H1 (cell line): Measurements from ENCODE around the gene HSD11B1. TPM values are rescaled to one million over a fixed set of nuclear protein-coding genes. Genes with fewer than 3 reads are reported as not detected.

ENCODE experiments used
- CTCF ChIA-PET: fragments of 300-600 bp; sonication (Branson Sonifier 250); formaldehyde crosslinking; loops from one replicate; lab custom pipeline; 2021; ENCODE audit not compliant: partially characterized antibody; lab: Charles Lee
- POLR2A ChIA-PET: fragments of 300-600 bp; sonication (Branson Sonifier 250); formaldehyde crosslinking; loops from one replicate; lab custom pipeline; 2021; ENCODE audit warnings: inconsistent platforms; ENCODE audit not compliant: partially characterized antibody; lab: Charles Lee
- DNase-seq, 2 experiments: peaks; one replicate each; pipeline versions ENCODE4 v3.0.0 to v3.0.0-alpha.2; 2010 to 2022; ENCODE audit warnings: low spot score in 2 of 2, low read depth in 1 of 2, mixed read lengths in 1 of 2
- FAIRE-seq: peaks from 2 replicates; lab custom pipeline; 2011; peaks lifted over from hg19 to GRCh38; lab: Jason Lieb, UNC
- H2AFZ ChIP-seq: 2 replicates; pipeline ENCODE4 v1.8.1; 2012; ENCODE audit warnings: low read length, inconsistent platforms
- H2AK5ac ChIP-seq: 2 replicates; pipeline ENCODE4 v1.6.1; 2013; ENCODE audit warnings: low read depth, low read length
- H2BK120ac ChIP-seq: replicated peaks from 2 replicates; pipeline ENCODE3; 2013; ENCODE audit warnings: low read depth, low read length, inconsistent platforms
- H2BK12ac ChIP-seq: 2 replicates; pipeline ENCODE4 v1.6.1; 2013; ENCODE audit warnings: low read depth, low read length
- H2BK15ac ChIP-seq: 2 replicates; pipeline ENCODE4 v1.6.1; 2013; ENCODE audit warnings: low read length
- H2BK20ac ChIP-seq: 2 replicates; pipeline ENCODE4 v1.6.1; 2013; ENCODE audit warnings: low read length
- H2BK5ac ChIP-seq: 2 replicates; pipeline ENCODE4 v1.6.1; 2013; ENCODE audit warnings: low read depth, low read length
- H3K14ac ChIP-seq: 2 replicates; pipeline ENCODE4 v1.6.1; 2013; ENCODE audit warnings: inconsistent platforms; ENCODE audit not compliant: insufficient read length
- H3K18ac ChIP-seq: 2 replicates; pipeline ENCODE4 v1.6.1; 2013; ENCODE audit warnings: low read length; ENCODE audit errors: extremely low read depth
- H3K23ac ChIP-seq: 2 replicates; pipeline ENCODE4 v1.6.1; 2013; ENCODE audit warnings: inconsistent platforms; ENCODE audit not compliant: insufficient read length
- H3K23me2 ChIP-seq: 2 replicates; pipeline ENCODE4 v1.6.1; 2013; ENCODE audit warnings: low read depth, low read length
- H3K27ac ChIP-seq: 2 replicates; pipeline ENCODE4 v1.6.1; 2011; ENCODE audit warnings: low read depth, low read length, inconsistent platforms
- H3K27me3 ChIP-seq, 4 experiments: replicated peaks in 1 of 4; 1 replicate in 1 of 4; 2 replicates in 3 of 4; pipeline versions ENCODE4 v1.6.1 to v1.8.1; 2011 to 2013; ENCODE audit warnings: low read length in 3 of 4, mild to moderate bottlenecking in 3 of 4, inconsistent platforms in 2 of 4, mixed read lengths in 2 of 4, moderate library complexity in 1 of 4; ENCODE audit not compliant: control insufficient read depth in 3 of 4, insufficient read depth in 3 of 4; ENCODE audit errors: extremely low read depth in 1 of 4
- H3K36me3 ChIP-seq, 4 experiments: 2 replicates each; pipeline versions ENCODE4 v1.6.1 to v1.8.1; 2011 to 2013; ENCODE audit warnings: mild to moderate bottlenecking in 4 of 4, low read length in 3 of 4, moderate library complexity in 2 of 4, control low read depth in 1 of 4, inconsistent platforms in 1 of 4; ENCODE audit not compliant: insufficient read depth in 4 of 4, control insufficient read depth in 2 of 4
- H3K4ac ChIP-seq: replicated peaks from 2 replicates; pipeline ENCODE3; 2013; ENCODE audit warnings: low read length, low read depth, mixed read lengths, inconsistent platforms; ENCODE audit not compliant: insufficient read length
- H3K4me1 ChIP-seq, 4 experiments: replicated peaks in 1 of 4; 1 replicate in 1 of 4; 2 replicates in 3 of 4; pipeline versions ENCODE4 v1.6.1 to v1.8.1; 2011 to 2013; ENCODE audit warnings: low read length in 3 of 4, inconsistent platforms in 2 of 4, mixed read lengths in 1 of 4; ENCODE audit not compliant: insufficient read depth in 4 of 4, control insufficient read depth in 3 of 4
- H3K4me2 ChIP-seq, 2 experiments: 2 replicates each; pipeline versions ENCODE4 v1.6.1 to v1.8.1; 2011 to 2013; ENCODE audit warnings: low read depth in 2 of 2, low read length in 2 of 2, control low read depth in 1 of 2, inconsistent platforms in 1 of 2, mild to moderate bottlenecking in 1 of 2; ENCODE audit not compliant: insufficient read depth in 1 of 2
- H3K4me3 ChIP-seq, 4 experiments: fragments of 200-600, 300-600 bp in 1 of 4; sonication (generic), shearing (Covaris generic), sonication (Bioruptor Twin) in 1 of 4; 2 replicates each; pipeline versions ENCODE4 v1.5.1 to v1.8.1; 2011 to 2016; ENCODE audit warnings: low read length in 4 of 4, low read depth in 3 of 4, control low read depth in 2 of 4, inconsistent platforms in 2 of 4, mild to moderate bottlenecking in 2 of 4, mixed read lengths in 1 of 4, moderate library complexity in 1 of 4; ENCODE audit not compliant: insufficient read depth in 2 of 4; ENCODE audit errors: extremely low read depth in 1 of 4
- H3K56ac ChIP-seq: replicated peaks from 2 replicates; pipeline ENCODE3; 2013; ENCODE audit warnings: low read depth, mild to moderate bottlenecking, mixed read lengths, low read length, inconsistent platforms; ENCODE audit not compliant: insufficient read length
- H3K79me1 ChIP-seq: 2 replicates; pipeline ENCODE4 v1.6.1; 2013; ENCODE audit warnings: low read depth, low read length, control low read depth
- H3K79me2 ChIP-seq, 2 experiments: 2 replicates each; pipeline versions ENCODE4 v1.6.1 to v1.8.1; 2012 to 2013; ENCODE audit warnings: low read length in 2 of 2, mild to moderate bottlenecking in 2 of 2, inconsistent platforms in 1 of 2; ENCODE audit not compliant: insufficient read depth in 2 of 2, control insufficient read depth in 1 of 2
- H3K9ac ChIP-seq, 4 experiments: replicated peaks in 1 of 4; 1 replicate in 1 of 4; 2 replicates in 3 of 4; pipeline versions ENCODE4 v1.6.1 to v1.8.1; 2011 to 2013; ENCODE audit warnings: low read depth in 3 of 4, low read length in 3 of 4, control low read depth in 2 of 4, mild to moderate bottlenecking in 2 of 4, moderate library complexity in 2 of 4, inconsistent platforms in 1 of 4; ENCODE audit errors: extremely low read depth in 1 of 4
- H3K9me3 ChIP-seq, 2 experiments: 2 replicates each; pipeline versions ENCODE4 v1.6.1 to v1.8.1; 2012 to 2013; ENCODE audit warnings: mild to moderate bottlenecking in 2 of 2, moderate library complexity in 2 of 2, control low read depth in 1 of 2, inconsistent platforms in 1 of 2, low read depth in 1 of 2, low read length in 1 of 2, mixed read lengths in 1 of 2; ENCODE audit not compliant: insufficient read depth in 2 of 2
- H4K20me1 ChIP-seq, 2 experiments: replicated peaks in 1 of 2; 2 replicates each; pipeline versions ENCODE3 to v1.8.1; 2011 to 2013; ENCODE audit warnings: inconsistent platforms in 2 of 2, low read length in 2 of 2, mild to moderate bottlenecking in 1 of 2; ENCODE audit not compliant: insufficient read depth in 2 of 2, control insufficient read depth in 1 of 2
- H4K5ac ChIP-seq: 2 replicates; pipeline ENCODE4 v1.6.1; 2013; ENCODE audit warnings: low read length, low read depth, mixed read lengths, inconsistent platforms; ENCODE audit not compliant: insufficient read length
- H4K8ac ChIP-seq: 2 replicates; pipeline ENCODE4 v1.8.0; 2013; ENCODE audit warnings: mild to moderate bottlenecking, moderate library complexity, low read length, inconsistent platforms; ENCODE audit not compliant: insufficient read depth; ENCODE audit errors: extremely low read depth
- H4K91ac ChIP-seq: replicated peaks from 2 replicates; pipeline ENCODE3; 2013; ENCODE audit warnings: low read length, mixed read lengths, inconsistent platforms; ENCODE audit not compliant: insufficient read length
- CBX5 ChIP-seq: fragments of 300-800, 300-1000 bp; sonication (generic); IDR thresholded peaks from 2 replicates; pipeline ENCODE4 v1.7.1; 2016; ENCODE audit warnings: antibody characterized with exemption, low read length, low read depth
- CBX8 ChIP-seq: fragments of 300-800, 300-1000 bp; sonication (generic); IDR thresholded peaks from 2 replicates; pipeline ENCODE4 v1.7.1; 2016; ENCODE audit warnings: low read depth, low read length, borderline replicate concordance
- CHD1 ChIP-seq: IDR thresholded peaks from 2 replicates; pipeline ENCODE4 v1.6.1; 2012; ENCODE audit warnings: low read depth, low read length, improper control_type of control experiment
- GABPA ChIP-seq: IDR thresholded peaks from 2 replicates; pipeline ENCODE4 v1.6.1; 2011; ENCODE audit warnings: mild to moderate bottlenecking, low read length, moderate library complexity, borderline replicate concordance; ENCODE audit not compliant: insufficient read depth
- HDAC6 ChIP-seq: IDR thresholded peaks from one replicate; pipeline ENCODE4 v1.7.1; 2012; ENCODE audit warnings: low read depth, mild to moderate bottlenecking, inconsistent platforms, low read length, moderate library complexity
- KDM5A ChIP-seq: fragments of 200-600 bp; IDR thresholded peaks from 2 replicates; pipeline ENCODE4 v1.7.1; 2012; ENCODE audit warnings: mild to moderate bottlenecking, low read length, inconsistent platforms, mixed read lengths
- MAFK ChIP-seq: IDR thresholded peaks from 2 replicates; pipeline ENCODE4 v1.6.1; 2012; ENCODE audit warnings: low read depth, mild to moderate bottlenecking, improper control_type of control experiment, low read length
- PHF8 ChIP-seq: fragments of 200-600 bp; sonication (generic); conservative IDR thresholded peaks from 2 replicates; pipeline ENCODE4 v1.7.1; 2012; ENCODE audit warnings: low read depth, mild to moderate bottlenecking, inconsistent platforms, low read length, moderate library complexity
- POLR2AphosphoS5 ChIP-seq: IDR thresholded peaks from 2 replicates; pipeline ENCODE4 v1.6.1; 2011; ENCODE audit warnings: low read depth, low read length
- SIRT6 ChIP-seq: IDR thresholded peaks from one replicate; pipeline ENCODE4 v1.7.1; 2012; ENCODE audit warnings: low read length, inconsistent platforms
- SP1 ChIP-seq: IDR thresholded peaks from 2 replicates; pipeline ENCODE4 v1.6.1; 2011; ENCODE audit warnings: low read depth, low read length
- SRF ChIP-seq: IDR thresholded peaks from 2 replicates; pipeline ENCODE4 v1.6.1; 2011; ENCODE audit warnings: mild to moderate bottlenecking, low read depth, low read length, moderate library complexity
- SUZ12 ChIP-seq: fragments of 200-600 bp; sonication (generic); IDR thresholded peaks from 2 replicates; pipeline ENCODE4 v1.6.1; 2012; ENCODE audit warnings: mild to moderate bottlenecking, inconsistent platforms, low read length, moderate library complexity, mixed read lengths
- TAF1 ChIP-seq: IDR thresholded peaks from 2 replicates; pipeline ENCODE4 v1.6.1; 2011; ENCODE audit warnings: mild to moderate bottlenecking, low read depth, low read length
- TBP ChIP-seq: IDR thresholded peaks from 2 replicates; pipeline ENCODE4 v1.6.1; 2011; ENCODE audit warnings: low read depth, low read length, improper control_type of control experiment
- WGBS, 2 experiments: shearing (Covaris generic) in 1 of 2; methylation state at CpG; one replicate each; pipeline versions ENCODE4 v1.1.6 to v1.1.7; 2013 to 2015; ENCODE audit warnings: low lambda C conversion rate in 2 of 2, mixed read lengths in 2 of 2, inconsistent platforms in 1 of 2, low coverage in 1 of 2, missing lambda C conversion rate in 1 of 2; ENCODE audit not compliant: insufficient replicate concordance in 2 of 2, insufficient coverage in 1 of 2, insufficient read length in 1 of 2; ENCODE audit errors: extremely low coverage in 1 of 2, missing lambda C conversion rate in 1 of 2; 5-methylcytosine and 5-hydroxymethylcytosine counted together
- polyA plus RNA-seq, 7 experiments: library from polyadenylated mRNA; depleted of rRNA in 3 of 7; stranded (reverse) in 5 of 7; unstranded in 2 of 7; fragments of >200 nt in 5 of 7; fragments of 200-250 nt in 2 of 7; gene quantifications; 1 replicate in 5 of 7; 2 replicates in 1 of 7; 4 replicates in 1 of 7; pipeline versions ENCODE4 v1.2.1 to v1.2.3, GENCODE V29; 2011 to 2013; ENCODE audit warnings: missing spikeins in 2 of 7, mixed read lengths in 2 of 7
- total RNA-seq: library from RNA; stranded (reverse); fragmentation: NEBNext Ultra II Directional; extraction: Animal tissue kit (Norgen Biotek cat#: 25700); gene quantifications from 2 replicates; pipeline ENCODE4 v1.2.1, GENCODE V29; 2021
- TF ChIP-seq, protein P1 (sequence below): IDR thresholded peaks from 2 replicates; pipeline ENCODE4 v1.6.1; 2012; ENCODE audit warnings: inconsistent platforms

The HSD11B1 gene
- total and polyA plus RNA-seq, 2 of the 8 experiments (the other 6 are each of a cell fraction or from before 2014, with no cell fraction given) = not detected

- no peaks in the 10 kb centered on the region for H3K36me3 ChIP-seq
- H3K56ac ChIP-seq = no peak overlapping the region
- no peaks in the 10 kb centered on the region for H3K23me2 ChIP-seq
- no peak overlapping the region for H3K4ac ChIP-seq
- no peaks in the 10 kb centered on the region for H3K9me3 ChIP-seq
- ChIA-PET CTCF (interaction anchor here (0.6 to 2.1 kb wide), 4 partner anchors 15 to 100 kb away, joined by 3 to 7 read pairs (median 3); partner anchors contain the start of gene LAMB3), POLR2A (no interaction called here)
- H2BK120ac ChIP-seq = no peak overlapping the region
- no peaks in the 10 kb centered on the region for H3K79me2 ChIP-seq
- no peak overlapping the region for H3K9ac ChIP-seq
- H2BK12ac ChIP-seq = no peak overlapping the region
- no peaks in the 10 kb centered on the region for H3K4me1 ChIP-seq
- no peak overlapping the region for H4K91ac ChIP-seq
- H4K20me1 ChIP-seq = no peaks in the 10 kb centered on the region
- H3K27me3 ChIP-seq = no peaks in the 10 kb centered on the region
- no peak overlapping the region for H3K18ac ChIP-seq
- H3K27ac ChIP-seq = no peak overlapping the region
- H4K5ac ChIP-seq = no peak overlapping the region
- 95% methylated on average over 4 of the region's 4 CpGs; no CpG with 5 or more reads in 1 of the 2 experiments for WGBS, 2 experiments
- H3K4me2 ChIP-seq = no peak overlapping the region
- no peak overlapping the region for H3K23ac ChIP-seq
- no peak overlapping the region for H3K4me3 ChIP-seq
- H3K14ac ChIP-seq = no peak overlapping the region
- H3K79me1 ChIP-seq = no peaks in the 10 kb centered on the region
- H2BK20ac ChIP-seq = no peak overlapping the region
- FAIRE-seq (no peak), DNase-seq (no peak)
- no peak overlapping the region for H2AK5ac ChIP-seq
- no peak overlapping the region for H4K8ac ChIP-seq
- no peak overlapping the region for H2AFZ ChIP-seq
- H2BK15ac ChIP-seq = no peak overlapping the region
- no peak overlapping the region for H2BK5ac ChIP-seq
- TF ChIP-seq KDM5A (no peak), GABPA (no peak), PHF8 (no peak), SRF (no peak), CHD1 (no peak), SUZ12 (no peak), SP1 (no peak), POLR2AphosphoS5 (no peak), TAF1 (no peak), SIRT6 (no peak), TBP (no peak), HDAC6 (no peak), CBX8 (no peak), MAFK (no peak), CBX5 (no peak)
- TF ChIP-seq, protein P1, sequence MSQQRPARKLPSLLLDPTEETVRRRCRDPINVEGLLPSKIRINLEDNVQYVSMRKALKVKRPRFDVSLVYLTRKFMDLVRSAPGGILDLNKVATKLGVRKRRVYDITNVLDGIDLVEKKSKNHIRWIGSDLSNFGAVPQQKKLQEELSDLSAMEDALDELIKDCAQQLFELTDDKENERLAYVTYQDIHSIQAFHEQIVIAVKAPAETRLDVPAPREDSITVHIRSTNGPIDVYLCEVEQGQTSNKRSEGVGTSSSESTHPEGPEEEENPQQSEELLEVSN = no peak
Observed at GRCh38 chr1:209667708-209668107, 36.9 kb upstream of the HSD11B1 start.
